ENCODE data around the gene CBFA2T3. TPM values are rescaled to one million over a fixed set of nuclear protein-coding genes. Genes with fewer than 3 reads are reported as not detected.

CBFA2T3 gene
- total RNA-seq, 1 experiment from 2014 or later, result 2.9 TPM

GRCh38 chr16:88931936-88932335 is 45.1 kb downstream of the CBFA2T3 start:
- no peak overlapping the region for H4K8ac ChIP-seq (replicated peaks; ENCODE audit: insufficient read length, low read depth, low read length)
- H3K4me1 ChIP-seq (ENCODE audit: insufficient read depth, low read length), result no peaks in the 10 kb centered on the region
- no peak overlapping the region for H4K91ac ChIP-seq (ENCODE audit: insufficient read length, low read depth, low read length)
- no CpG with 5 or more reads among the region's 21 CpGs for WGBS (ENCODE audit: extremely low coverage, insufficient read length, low lambda C conversion rate)
- no peak overlapping the region for H3K4ac ChIP-seq (ENCODE audit: low read depth, low read length)
- H3K4me1 Mint-ChIP-seq, result peaks cover 1% of the 10 kb centered on the region in 2 experiments
- no peak overlapping the region for H2AFZ ChIP-seq (ENCODE audit: low read length)
- H3K14ac ChIP-seq (ENCODE audit: insufficient read depth, low read length), result no peak overlapping the region
- H2AK5ac ChIP-seq (ENCODE audit: insufficient read length, low read length), result no peak overlapping the region
- no peak overlapping the region for H2BK120ac ChIP-seq (ENCODE audit: low read depth, low read length, poor library complexity, severe bottlenecking)
- TF ChIP-seq CTCF (conservative IDR thresholded peaks at IDR 0.05), result no peak
- no peak overlapping the region for H3K27ac ChIP-seq (ENCODE audit: insufficient read length, low read depth, low read length)
- H2BK12ac ChIP-seq (ENCODE audit: insufficient read length, low read depth, low read length), result no peak overlapping the region
- H3K27me3 ChIP-seq (ENCODE audit: insufficient read depth, low read length), result no peaks in the 10 kb centered on the region
- no peak overlapping the region for H2BK20ac ChIP-seq (ENCODE audit: low read depth, low read length, poor library complexity, severe bottlenecking)
- H2BK15ac ChIP-seq (ENCODE audit: low read depth, low read length), result no peak overlapping the region
- no peaks in the 10 kb centered on the region for H3K79me1 ChIP-seq (ENCODE audit: insufficient read depth, low read depth, low read length, poor library complexity, severe bottlenecking)
- no peak overlapping the region for H4K5ac ChIP-seq (ENCODE audit: insufficient read length, low read depth, low read length)
- no peak overlapping the region for H3K56ac ChIP-seq (ENCODE audit: insufficient read length, low read depth, low read length)
- no peaks in the 10 kb centered on the region for H3K23me2 ChIP-seq (ENCODE audit: insufficient read length, low read depth, low read length, poor library complexity, severe bottlenecking)
- H3K9ac ChIP-seq (ENCODE audit: extremely low read depth, insufficient read length, low read length), result no peak overlapping the region
- H3K4me3 Mint-ChIP-seq, result no peak overlapping the region
- peaks cover 3% of the 10 kb centered on the region for H3K27me3 Mint-ChIP-seq (ENCODE audit: low read depth)
- H3K9me3 Mint-ChIP-seq, result peaks cover 2 to 3% of the 10 kb centered on the region in 2 experiments; a peak in 3 of 5 replicates
- H4K20me1 ChIP-seq (ENCODE audit: control insufficient read depth, insufficient read depth, insufficient read length), result no peaks in the 10 kb centered on the region
- H3K18ac ChIP-seq (ENCODE audit: insufficient read length, low read depth, low read length), result no peak overlapping the region
- H2BK5ac ChIP-seq (ENCODE audit: insufficient read length, low read length), result no peak overlapping the region
- H3K9me3 ChIP-seq (ENCODE audit: control insufficient read depth, low read depth, low read length), result no peaks in the 10 kb centered on the region
- no peak overlapping the region for H3K4me2 ChIP-seq (ENCODE audit: insufficient read depth, insufficient read length, low read length)
- H3T11ph ChIP-seq (ENCODE audit: low read length), result no peak overlapping the region
- H3K79me2 ChIP-seq (ENCODE audit: insufficient read depth, low read length), result no peaks in the 10 kb centered on the region
- no peak overlapping the region for H3K23ac ChIP-seq (ENCODE audit: insufficient read length, low read depth, low read length)
- H3K27ac Mint-ChIP-seq, result no peak overlapping the region
- DNase-seq, result no peak
- no peaks in the 10 kb centered on the region for H3K36me3 Mint-ChIP-seq (ENCODE audit: insufficient read depth in 1 of 3, low read depth in 3 of 3)

Measured in H9 (cell line).